ENCODE results near the gene EXOSC7. TPM values are rescaled to one million over a fixed set of nuclear protein-coding genes. Genes with fewer than 3 reads are reported as not detected.

The EXOSC7 gene
- total RNA-seq, 6 experiments from 2014 or later, result 41.0 to 54.1 (median 47.9) TPM

DNA sequence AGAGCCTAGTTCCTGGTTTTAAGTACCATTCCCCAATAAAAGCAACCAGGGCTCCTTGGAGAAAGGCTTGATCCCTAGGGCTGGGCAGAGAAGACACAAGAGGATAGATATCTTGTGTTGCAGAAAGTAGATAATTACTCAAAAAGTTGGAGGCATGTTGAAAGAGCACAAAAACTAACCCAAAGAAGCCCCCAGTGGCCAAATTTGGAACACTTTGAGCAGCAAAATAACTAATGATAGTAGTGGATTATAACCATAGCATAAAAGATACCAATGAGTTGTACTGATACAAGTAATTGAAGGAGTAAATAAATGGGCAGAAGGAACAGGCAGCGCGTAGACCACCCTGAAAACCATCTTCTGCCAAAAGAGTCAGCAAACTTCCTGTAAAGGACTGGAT, 12.0 kb downstream of the EXOSC7 start:
- peaks cover 50% of the 10 kb centered on the region for H3K4me1 Mint-ChIP-seq (ENCODE audit: low read depth)
- no peak overlapping the region for H3K4me3 Mint-ChIP-seq
- DNase-seq, result no peak
- TF ChIP-seq, protein P1, sequence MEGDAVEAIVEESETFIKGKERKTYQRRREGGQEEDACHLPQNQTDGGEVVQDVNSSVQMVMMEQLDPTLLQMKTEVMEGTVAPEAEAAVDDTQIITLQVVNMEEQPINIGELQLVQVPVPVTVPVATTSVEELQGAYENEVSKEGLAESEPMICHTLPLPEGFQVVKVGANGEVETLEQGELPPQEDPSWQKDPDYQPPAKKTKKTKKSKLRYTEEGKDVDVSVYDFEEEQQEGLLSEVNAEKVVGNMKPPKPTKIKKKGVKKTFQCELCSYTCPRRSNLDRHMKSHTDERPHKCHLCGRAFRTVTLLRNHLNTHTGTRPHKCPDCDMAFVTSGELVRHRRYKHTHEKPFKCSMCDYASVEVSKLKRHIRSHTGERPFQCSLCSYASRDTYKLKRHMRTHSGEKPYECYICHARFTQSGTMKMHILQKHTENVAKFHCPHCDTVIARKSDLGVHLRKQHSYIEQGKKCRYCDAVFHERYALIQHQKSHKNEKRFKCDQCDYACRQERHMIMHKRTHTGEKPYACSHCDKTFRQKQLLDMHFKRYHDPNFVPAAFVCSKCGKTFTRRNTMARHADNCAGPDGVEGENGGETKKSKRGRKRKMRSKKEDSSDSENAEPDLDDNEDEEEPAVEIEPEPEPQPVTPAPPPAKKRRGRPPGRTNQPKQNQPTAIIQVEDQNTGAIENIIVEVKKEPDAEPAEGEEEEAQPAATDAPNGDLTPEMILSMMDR (IDR thresholded peaks at IDR 0.05), result peak; percentile 71
- no peaks in the 10 kb centered on the region for H3K27me3 Mint-ChIP-seq (ENCODE audit: insufficient read depth)
- no peaks in the 10 kb centered on the region for H3K9me3 Mint-ChIP-seq
- H3K36me3 Mint-ChIP-seq (ENCODE audit: low read depth), result peaks cover 39% of the 10 kb centered on the region
- H3K27ac Mint-ChIP-seq, result no peak overlapping the region

DNA sequence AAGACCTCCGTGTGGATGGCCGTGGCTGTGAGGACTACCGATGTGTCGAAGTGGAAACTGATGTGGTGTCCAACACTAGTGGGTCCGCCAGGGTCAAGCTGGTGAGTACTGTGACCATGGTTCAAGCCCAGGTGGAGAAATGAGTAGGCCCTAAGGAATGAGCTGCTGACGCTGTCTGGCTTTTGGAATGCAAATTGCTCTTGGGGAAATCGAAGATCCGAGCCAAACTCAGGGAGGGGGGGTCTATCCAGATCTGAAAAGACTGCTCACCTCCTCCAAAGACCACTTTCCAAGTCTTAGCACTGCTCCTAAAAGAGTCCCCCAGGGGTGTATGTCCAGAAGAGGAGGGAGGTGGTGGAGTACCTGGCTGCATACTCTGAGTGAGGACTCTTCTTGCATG, 13.1 kb downstream of the EXOSC7 start:
- peaks cover 52% of the 10 kb centered on the region for H3K4me1 Mint-ChIP-seq (ENCODE audit: low read depth)
- H3K9me3 Mint-ChIP-seq, result no peaks in the 10 kb centered on the region
- no peak overlapping the region for H3K27ac Mint-ChIP-seq
- DNase-seq, result no peak
- TF ChIP-seq, protein P1 (IDR thresholded peaks at IDR 0.05), result no peak
- H3K4me3 Mint-ChIP-seq, result no peak overlapping the region
- peaks cover 39% of the 10 kb centered on the region for H3K36me3 Mint-ChIP-seq (ENCODE audit: low read depth)
- H3K27me3 Mint-ChIP-seq (ENCODE audit: insufficient read depth), result no peaks in the 10 kb centered on the region

DNA sequence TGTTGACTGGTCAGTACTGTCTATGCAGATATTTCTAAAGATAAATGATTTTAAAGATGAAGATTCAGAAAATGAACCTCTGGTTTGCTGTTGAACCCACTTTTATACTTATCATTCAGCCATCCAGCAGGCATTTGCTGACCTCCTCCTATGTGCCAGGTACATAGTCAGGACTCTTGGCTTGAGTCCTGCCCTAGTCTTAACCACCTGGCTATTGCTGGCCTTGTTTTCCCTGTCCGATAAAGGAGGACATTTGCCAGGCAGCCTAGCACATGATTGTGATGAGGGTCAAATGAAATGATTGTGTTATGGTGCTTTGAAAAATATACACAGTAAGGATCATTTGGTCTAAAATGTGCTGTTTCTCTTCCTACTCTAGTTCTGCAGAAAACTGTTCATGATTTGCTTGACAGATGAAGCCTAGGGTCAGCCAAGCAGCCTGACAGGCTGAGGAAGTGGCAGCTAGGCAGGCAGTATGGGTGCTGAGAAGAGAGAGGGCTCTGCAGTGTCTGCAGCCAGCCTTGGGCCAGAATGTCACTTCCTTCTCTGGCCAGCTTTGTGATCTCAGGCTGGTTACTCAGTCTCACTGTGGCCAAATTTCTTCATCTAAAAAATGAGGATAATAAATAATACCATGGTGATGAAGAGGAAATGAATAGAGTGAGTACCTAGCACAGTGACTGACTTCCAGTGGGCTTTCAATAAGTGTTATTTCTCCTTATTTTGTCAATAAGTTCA, 13.8 kb downstream of the EXOSC7 start:
- Mint-ChIP-seq H3K4me1 (ENCODE audit: low read depth) (peaks cover 58% of the 10 kb centered on the region), H3K4me3 (no peak overlapping the region), H3K9me3 (no peaks in the 10 kb centered on the region), H3K36me3 (ENCODE audit: low read depth) (peaks cover 38% of the 10 kb centered on the region), H3K27ac (no peak overlapping the region), H3K27me3 (ENCODE audit: insufficient read depth) (no peaks in the 10 kb centered on the region)
- no peak for DNase-seq
- TF ChIP-seq, protein P1 (IDR thresholded peaks at IDR 0.05), result no peak

DNA sequence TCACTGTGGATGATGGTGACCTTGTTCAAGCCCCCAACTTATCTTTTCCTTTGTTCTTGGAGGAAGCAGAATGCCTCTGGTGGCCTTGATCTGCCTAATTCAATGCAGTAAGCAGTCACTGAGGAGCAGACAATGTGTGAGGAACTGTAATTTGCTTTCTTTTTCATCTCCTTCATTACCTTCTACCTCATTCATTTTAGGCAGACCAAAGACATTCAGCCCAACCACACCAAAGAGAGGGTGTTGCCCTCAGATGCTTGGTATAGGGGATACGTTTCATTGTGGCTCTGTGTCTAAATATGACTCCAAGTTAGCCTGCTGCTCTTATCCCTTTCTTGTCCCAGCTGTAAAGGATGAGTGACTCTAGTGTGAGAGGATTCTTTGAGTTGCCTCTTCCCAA, 15.3 kb downstream of the EXOSC7 start:
- no peak for DNase-seq
- no peaks in the 10 kb centered on the region for H3K9me3 Mint-ChIP-seq
- no peak overlapping the region for H3K4me3 Mint-ChIP-seq
- no peak overlapping the region for H3K27ac Mint-ChIP-seq
- H3K4me1 Mint-ChIP-seq (ENCODE audit: low read depth), result peaks cover 65% of the 10 kb centered on the region
- TF ChIP-seq, protein P1 (IDR thresholded peaks at IDR 0.05), result no peak
- H3K27me3 Mint-ChIP-seq (ENCODE audit: insufficient read depth), result no peaks in the 10 kb centered on the region
- H3K36me3 Mint-ChIP-seq (ENCODE audit: low read depth), result peaks cover 28% of the 10 kb centered on the region

DNA sequence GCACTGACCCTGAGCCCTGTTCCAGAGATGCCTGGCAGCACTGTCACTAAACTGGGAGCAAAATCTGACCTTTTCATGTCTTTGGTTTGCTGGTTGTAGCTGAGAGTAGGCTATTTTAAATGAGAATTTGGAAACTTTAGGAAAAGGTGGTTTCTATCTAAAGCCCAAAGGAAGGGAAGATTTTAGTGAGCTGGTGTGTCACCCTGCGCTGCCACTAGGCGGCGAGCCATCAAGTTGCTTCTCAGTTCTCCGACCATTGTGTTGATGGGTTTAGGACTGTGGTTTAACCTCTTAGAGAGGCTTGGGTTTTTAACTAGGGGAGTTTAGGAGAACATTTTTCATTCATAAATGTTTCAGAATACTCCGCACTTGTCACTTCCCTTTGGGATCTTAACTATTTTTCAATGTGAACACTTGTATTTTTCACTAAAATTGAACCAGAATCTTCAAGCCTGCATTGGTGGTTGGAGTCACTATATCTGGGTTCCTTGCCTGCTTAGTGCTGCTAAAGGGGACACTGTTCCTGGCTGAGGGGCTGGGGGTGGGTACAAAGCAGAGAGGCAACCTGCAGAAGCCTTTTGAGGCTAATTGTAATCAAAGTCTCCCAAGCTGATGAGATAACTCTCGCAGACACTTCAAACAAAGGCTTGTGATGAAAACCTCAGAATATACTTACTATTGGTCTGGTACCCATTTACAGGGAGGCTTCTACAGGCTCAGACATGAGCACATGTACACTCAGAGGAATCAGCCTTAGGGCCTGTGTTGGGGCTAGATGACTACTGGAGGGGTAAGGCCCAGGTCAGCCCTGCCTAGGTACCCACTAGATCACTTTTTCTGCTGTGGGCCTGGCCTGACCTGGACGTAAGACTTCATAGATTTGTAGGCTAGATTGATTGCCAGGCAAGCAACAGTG, 16.8 kb downstream of the EXOSC7 start:
- Mint-ChIP-seq H3K27me3 (ENCODE audit: insufficient read depth) (no peaks in the 10 kb centered on the region), H3K27ac (peak overlapping the region; percentile 86), H3K36me3 (ENCODE audit: low read depth) (peaks cover 28% of the 10 kb centered on the region), H3K4me3 (peak overlapping the region; percentile 6; the same call in 1 of the 2 replicates), H3K4me1 (ENCODE audit: low read depth) (peaks cover 65% of the 10 kb centered on the region), H3K9me3 (no peaks in the 10 kb centered on the region)
- TF ChIP-seq, protein P1 (IDR thresholded peaks at IDR 0.05), result peak; percentile 85
- DNase-seq, result no peak
